Measurements from ENCODE around the gene ENTHD1.

ENTHD1 gene

DNA sequence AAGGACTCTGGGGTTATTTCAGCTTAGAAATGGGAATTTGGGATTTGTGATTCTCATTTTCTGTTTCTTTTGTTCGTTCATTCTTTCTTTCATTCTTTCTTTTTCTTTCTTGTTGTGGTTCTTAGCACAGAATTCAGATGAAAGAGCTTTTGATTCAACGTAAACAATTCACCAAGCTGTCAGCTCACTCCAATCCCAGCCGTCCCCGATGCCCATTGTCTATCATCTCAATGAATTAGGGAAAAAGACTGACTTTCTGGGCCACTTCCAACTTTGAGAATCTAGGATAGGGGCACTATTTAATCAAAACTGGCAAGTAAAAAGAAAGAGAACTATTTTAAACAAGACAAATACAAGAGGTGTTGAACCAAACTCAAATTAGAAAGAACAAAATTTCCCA is 41.6 kb upstream of the ENTHD1 start:
- no peak overlapping the region for H3K4me3 ChIP-seq (ENCODE audit: low read length)
- no peaks in the 10 kb centered on the region for H3K9me3 ChIP-seq (replicated peaks; ENCODE audit: insufficient read depth, low read length)
- H3K9ac ChIP-seq (ENCODE audit: low read length): no peak overlapping the region
- H3F3A ChIP-seq (ENCODE audit: insufficient read depth, low read length): no peaks in the 10 kb centered on the region
- H4K20me1 ChIP-seq (ENCODE audit: insufficient read depth, low read length): no peaks in the 10 kb centered on the region
- no peak overlapping the region for H3K27ac ChIP-seq (ENCODE audit: low read length)
- no peak for DNase-seq
- no peak overlapping the region for H3K4me2 ChIP-seq (ENCODE audit: low read depth, low read length)
- no peaks in the 10 kb centered on the region for H3K9me2 ChIP-seq (replicated peaks; ENCODE audit: insufficient read depth, low read length)
- no peaks in the 10 kb centered on the region for H3K36me3 ChIP-seq (replicated peaks; ENCODE audit: insufficient read depth, low read length)
- no peaks in the 10 kb centered on the region for H3K27me3 ChIP-seq (replicated peaks; ENCODE audit: insufficient read depth, low read length)
- no peak overlapping the region for H2AFZ ChIP-seq (ENCODE audit: low read length)
- no peaks in the 10 kb centered on the region for H3K79me2 ChIP-seq (ENCODE audit: low read length)
- TF ChIP-seq EZH2phosphoT487 (IDR thresholded peaks at IDR 0.05; ENCODE audit: low read length): no peak
- no peak for TF ChIP-seq EZH2 (optimal IDR thresholded peaks at IDR 0.05; ENCODE audit: low read depth, low read length)
- no peak for TF ChIP-seq CTCF (IDR thresholded peaks at IDR 0.05; ENCODE audit: low read length)
- no peaks in the 10 kb centered on the region for H3K4me1 ChIP-seq (ENCODE audit: low read length)

DNA sequence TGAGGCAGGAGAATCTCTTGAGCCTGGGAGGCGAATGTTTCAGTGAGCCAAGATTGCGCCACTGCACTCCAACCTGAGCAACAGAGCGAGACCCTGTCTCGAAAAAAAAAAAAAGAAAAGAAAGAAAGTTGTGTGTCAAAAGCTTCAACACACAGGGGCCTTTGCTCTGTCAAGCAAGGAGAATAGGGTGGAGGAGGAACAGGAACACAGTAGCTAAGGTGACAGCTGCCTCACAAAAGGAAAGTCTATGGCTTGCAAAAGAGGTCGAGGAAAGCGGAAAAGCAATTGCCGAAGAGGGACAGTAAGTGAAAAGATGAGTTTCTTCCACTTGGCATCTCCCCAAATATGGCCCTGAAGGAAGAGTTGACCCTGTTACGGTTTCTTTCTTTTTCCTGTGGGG is 40.2 kb upstream of the ENTHD1 start:
- no peaks in the 10 kb centered on the region for H3K4me1 ChIP-seq (ENCODE audit: low read length)
- no peak overlapping the region for H2AFZ ChIP-seq (ENCODE audit: low read length)
- no peak overlapping the region for H3K4me2 ChIP-seq (ENCODE audit: low read depth, low read length)
- H3K9ac ChIP-seq (ENCODE audit: low read length): no peak overlapping the region
- no peak overlapping the region for H3K27ac ChIP-seq (ENCODE audit: low read length)
- no peaks in the 10 kb centered on the region for H3F3A ChIP-seq (ENCODE audit: insufficient read depth, low read length)
- no peaks in the 10 kb centered on the region for H3K79me2 ChIP-seq (ENCODE audit: low read length)
- H3K4me3 ChIP-seq (ENCODE audit: low read length): no peak overlapping the region
- H3K27me3 ChIP-seq (replicated peaks; ENCODE audit: insufficient read depth, low read length): no peaks in the 10 kb centered on the region
- H3K9me2 ChIP-seq (replicated peaks; ENCODE audit: insufficient read depth, low read length): no peaks in the 10 kb centered on the region
- DNase-seq: no peak
- no peaks in the 10 kb centered on the region for H3K36me3 ChIP-seq (replicated peaks; ENCODE audit: insufficient read depth, low read length)
- no peaks in the 10 kb centered on the region for H3K9me3 ChIP-seq (replicated peaks; ENCODE audit: insufficient read depth, low read length)
- H4K20me1 ChIP-seq (ENCODE audit: insufficient read depth, low read length): no peaks in the 10 kb centered on the region
- TF ChIP-seq EZH2phosphoT487 (IDR thresholded peaks at IDR 0.05; ENCODE audit: low read length) (no peak), EZH2 (optimal IDR thresholded peaks at IDR 0.05; ENCODE audit: low read depth, low read length) (no peak), CTCF (IDR thresholded peaks at IDR 0.05; ENCODE audit: low read length) (no peak)

GRCh38 chr22:39932918-39933649 is 39.5 kb upstream of the ENTHD1 start:
- no peak overlapping the region for H3K4me3 ChIP-seq (ENCODE audit: low read length)
- no peak overlapping the region for H3K27ac ChIP-seq (ENCODE audit: low read length)
- H2AFZ ChIP-seq (ENCODE audit: low read length): no peak overlapping the region
- no peaks in the 10 kb centered on the region for H3K4me1 ChIP-seq (ENCODE audit: low read length)
- no peak overlapping the region for H3K9ac ChIP-seq (ENCODE audit: low read length)
- H3K36me3 ChIP-seq (replicated peaks; ENCODE audit: insufficient read depth, low read length): no peaks in the 10 kb centered on the region
- DNase-seq: peak; percentile 38
- no peaks in the 10 kb centered on the region for H3K27me3 ChIP-seq (replicated peaks; ENCODE audit: insufficient read depth, low read length)
- H3K9me2 ChIP-seq (replicated peaks; ENCODE audit: insufficient read depth, low read length): no peaks in the 10 kb centered on the region
- no peaks in the 10 kb centered on the region for H3K9me3 ChIP-seq (replicated peaks; ENCODE audit: insufficient read depth, low read length)
- TF ChIP-seq EZH2phosphoT487 (IDR thresholded peaks at IDR 0.05; ENCODE audit: low read length): no peak
- peak; percentile 79 for TF ChIP-seq CTCF (IDR thresholded peaks at IDR 0.05; ENCODE audit: low read length)
- no peak for TF ChIP-seq EZH2 (optimal IDR thresholded peaks at IDR 0.05; ENCODE audit: low read depth, low read length)
- H3K4me2 ChIP-seq (ENCODE audit: low read depth, low read length): no peak overlapping the region
- H3K79me2 ChIP-seq (ENCODE audit: low read length): no peaks in the 10 kb centered on the region
- H4K20me1 ChIP-seq (ENCODE audit: insufficient read depth, low read length): no peaks in the 10 kb centered on the region
- no peaks in the 10 kb centered on the region for H3F3A ChIP-seq (ENCODE audit: insufficient read depth, low read length)
